ENCODE results near the gene CCDC91.
"Not testable (repeated sequence)": the region's sequence is repeated elsewhere in the genome, so short reads cannot be mapped to it uniquely, and the experiment has no call there.

Gene CCDC91

GRCh38 chr12:28460420-28461130, 270.3 kb downstream of the CCDC91 start:
- DNase-seq (ENCODE audit: low read depth): no peak

GRCh38 chr12:28463396-28463795, 273.1 kb downstream of the CCDC91 start:
- no peak for DNase-seq (ENCODE audit: low read depth)

GRCh38 chr12:28471762-28472161, 281.5 kb downstream of the CCDC91 start:
- DNase-seq (ENCODE audit: low read depth): not testable (repeated sequence)

- not testable (repeated sequence) for DNase-seq (ENCODE audit: low read depth)
Measured at GRCh38 chr12:28476206-28476605, 285.9 kb downstream of the CCDC91 start.

GRCh38 chr12:28479097-28479496, 288.8 kb downstream of the CCDC91 start:
- DNase-seq (ENCODE audit: low read depth): not testable (repeated sequence)

- no peak for DNase-seq (ENCODE audit: low read depth)
Measured at GRCh38 chr12:28479683-28480082, 289.4 kb downstream of the CCDC91 start.

DNA sequence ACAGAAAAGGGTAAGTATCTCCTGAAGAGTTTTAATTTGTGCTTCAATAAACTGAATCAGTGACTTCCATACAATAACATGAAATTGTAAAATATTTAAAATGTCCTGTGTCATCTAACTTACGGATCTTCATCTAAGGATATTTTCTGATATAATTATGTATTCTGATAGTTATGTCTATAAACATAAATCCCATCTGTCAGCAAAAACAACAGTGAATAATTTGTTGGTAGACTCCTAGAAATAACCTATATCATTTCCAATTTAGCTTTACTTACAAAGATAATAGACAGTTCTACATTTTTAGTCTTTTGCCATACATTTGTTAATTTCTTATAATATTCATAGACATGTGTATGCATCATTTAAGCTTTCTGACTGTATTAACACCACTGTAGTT, 293.9 kb downstream of the CCDC91 start:
- no peak for DNase-seq (ENCODE audit: low read depth)

DNA sequence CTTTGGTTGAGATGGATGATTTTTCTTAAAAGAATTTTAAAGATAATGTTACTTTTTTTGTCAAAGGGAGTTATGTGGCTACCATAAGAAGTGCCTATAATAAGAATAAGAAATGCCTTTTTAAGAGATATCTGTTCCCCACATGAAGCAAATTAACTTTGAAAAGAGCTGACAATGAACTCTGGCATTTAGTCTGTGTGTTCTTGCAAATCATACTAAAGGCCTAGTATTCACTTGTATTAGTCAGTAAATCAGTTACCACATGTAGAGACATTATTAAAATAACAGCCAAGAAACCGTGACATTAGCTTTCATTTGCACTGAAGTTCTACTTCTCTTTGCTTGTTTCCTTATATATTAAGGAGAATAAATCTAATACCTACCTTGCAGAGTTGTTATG, 296.3 kb downstream of the CCDC91 start:
- DNase-seq (ENCODE audit: low read depth): no peak

DNA sequence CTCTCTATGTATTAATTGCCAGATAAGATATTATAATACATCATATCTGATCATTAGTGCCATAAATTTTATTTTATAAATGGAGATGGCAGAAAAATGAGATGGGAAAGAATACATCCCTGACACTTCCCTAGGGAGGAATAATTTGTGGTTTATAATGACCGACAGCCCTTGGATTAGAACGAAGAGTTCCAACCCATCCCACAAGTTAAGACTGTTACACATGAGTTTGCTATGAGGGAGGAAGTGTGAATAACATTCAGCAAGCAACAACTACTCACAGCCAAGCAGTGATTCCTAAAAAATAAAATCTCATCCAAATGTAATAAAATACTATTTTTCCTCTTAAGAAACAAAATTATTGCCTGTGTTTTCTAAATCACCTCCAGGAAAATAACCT, 299.0 kb downstream of the CCDC91 start:
- no peak for DNase-seq (ENCODE audit: low read depth)

GRCh38 chr12:28497889-28498411, 307.7 kb downstream of the CCDC91 start:
- DNase-seq (ENCODE audit: low read depth): no peak

DNA sequence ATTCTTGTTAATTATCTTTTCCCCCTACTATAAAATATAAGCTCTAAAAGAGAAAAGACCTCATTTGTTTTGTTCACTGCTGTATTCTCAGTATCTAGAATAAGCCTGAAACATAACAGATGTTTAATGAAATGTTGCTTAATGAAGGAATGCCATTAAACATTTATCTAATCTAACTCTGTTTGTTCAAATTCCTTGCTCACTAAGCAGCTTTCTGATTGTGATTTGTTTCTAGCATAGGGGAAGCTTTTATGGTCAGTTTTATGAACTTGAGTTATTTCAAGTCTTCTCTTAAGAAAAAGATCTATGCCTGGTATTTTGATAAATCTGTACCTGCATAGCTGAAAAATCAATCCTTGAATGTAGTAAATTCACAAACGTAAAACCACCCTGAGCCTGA, 308.6 kb downstream of the CCDC91 start:
- no peak for DNase-seq (ENCODE audit: low read depth)

DNA sequence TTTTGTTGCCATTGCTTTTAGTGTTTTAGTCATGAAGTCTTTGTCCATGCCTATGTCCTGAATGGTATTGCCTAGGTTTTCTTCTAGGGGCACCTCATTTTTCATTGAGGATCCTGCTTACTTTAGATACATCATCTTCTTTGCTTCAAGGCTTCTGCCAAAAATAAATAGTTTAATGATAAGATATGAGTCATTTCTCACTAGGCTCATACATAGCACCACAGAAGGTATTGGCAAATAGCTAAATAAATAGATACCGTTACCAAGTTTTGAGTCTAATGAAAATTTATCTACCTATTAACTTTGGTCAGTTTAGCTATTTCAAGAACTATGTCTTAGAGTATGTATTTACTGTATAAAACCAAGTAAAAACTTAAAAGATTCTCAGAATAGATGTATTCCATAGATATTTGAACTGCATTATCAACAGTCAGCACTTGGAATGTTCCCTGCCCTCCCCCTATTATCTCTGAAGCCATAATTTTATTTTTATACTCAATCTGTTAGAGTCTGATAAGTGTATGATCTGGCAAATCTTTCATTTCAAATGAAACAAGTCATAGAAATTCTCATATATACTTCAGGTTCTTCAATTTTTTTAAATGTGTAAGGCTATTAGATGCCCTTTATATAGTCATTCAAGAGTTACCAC, 310.2 kb downstream of the CCDC91 start:
- no peak for DNase-seq (ENCODE audit: low read depth)

GRCh38 chr12:28506271-28506670, 316.0 kb downstream of the CCDC91 start:
- no peak for DNase-seq (ENCODE audit: low read depth)

DNA sequence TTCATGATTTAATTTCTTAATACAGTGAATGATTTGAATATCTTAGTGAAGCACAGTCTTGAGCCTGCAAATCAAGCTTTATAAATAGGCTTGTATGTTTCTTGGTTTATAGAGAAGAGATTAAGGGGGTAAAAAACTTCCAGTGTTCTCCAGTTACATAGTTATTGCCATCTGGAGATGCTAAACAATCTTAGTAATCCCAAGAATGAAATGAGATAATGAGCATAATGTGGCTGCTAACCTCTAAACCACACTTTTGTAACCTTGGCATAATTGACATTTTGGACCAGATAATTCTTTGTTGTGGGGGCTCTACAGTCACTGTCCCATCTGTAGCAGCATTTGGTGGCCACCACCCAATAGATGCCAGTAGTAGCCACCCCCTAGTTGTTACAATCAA, 316.8 kb downstream of the CCDC91 start:
- DNase-seq (ENCODE audit: low read depth): no peak

- DNase-seq (ENCODE audit: low read depth): no peak
Measured at GRCh38 chr12:28507867-28508266, 317.6 kb downstream of the CCDC91 start.

DNA sequence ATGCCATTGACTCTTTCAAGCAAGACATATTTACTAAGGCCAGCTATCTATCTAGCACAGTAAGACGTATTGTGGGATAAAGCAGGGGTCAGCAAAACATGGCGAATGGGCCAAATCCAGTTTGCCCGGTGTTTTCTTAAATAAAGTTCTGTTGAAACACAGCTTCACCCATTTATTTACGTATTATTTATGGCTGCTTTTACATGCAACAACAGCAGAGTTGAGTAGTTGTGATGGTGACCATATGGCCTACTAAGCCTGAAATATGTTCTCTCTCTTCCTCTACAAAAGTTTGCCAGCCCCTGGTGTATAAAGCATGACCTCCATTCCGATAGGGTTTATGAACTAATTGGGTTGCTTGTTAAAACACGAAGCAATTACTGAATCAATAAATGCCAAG, 322.1 kb downstream of the CCDC91 start:
- no peak for DNase-seq (ENCODE audit: low read depth)

- no peak for DNase-seq (ENCODE audit: low read depth)
Measured at GRCh38 chr12:28512876-28513275, 322.6 kb downstream of the CCDC91 start.

GRCh38 chr12:28513983-28514382, 323.7 kb downstream of the CCDC91 start:
- no peak for DNase-seq (ENCODE audit: low read depth)

- no peak for DNase-seq (ENCODE audit: low read depth)
Measured at GRCh38 chr12:28517101-28517500, 326.8 kb downstream of the CCDC91 start.

GRCh38 chr12:28527631-28528249, 337.5 kb downstream of the CCDC91 start:
- no peak for DNase-seq (ENCODE audit: low read depth)

DNA sequence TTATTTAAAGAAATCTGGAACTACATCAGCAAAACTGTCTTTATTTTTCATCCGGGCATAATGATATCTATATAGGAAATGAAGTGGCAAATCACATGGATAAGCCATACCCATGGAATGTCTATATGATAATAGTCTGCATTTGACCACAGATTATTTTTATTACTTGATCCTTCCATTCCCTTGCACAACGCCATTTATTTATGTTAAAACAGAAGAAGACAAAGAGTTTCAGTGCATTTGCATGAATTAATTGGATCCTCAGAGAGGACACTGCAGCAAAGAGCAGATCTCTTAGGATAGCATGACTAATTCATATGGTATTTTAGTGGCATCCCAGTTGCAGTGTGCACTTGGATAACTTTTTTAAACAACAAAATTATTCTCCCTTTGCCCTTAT, 345.0 kb downstream of the CCDC91 start:
- DNase-seq (ENCODE audit: low read depth): no peak

DNA sequence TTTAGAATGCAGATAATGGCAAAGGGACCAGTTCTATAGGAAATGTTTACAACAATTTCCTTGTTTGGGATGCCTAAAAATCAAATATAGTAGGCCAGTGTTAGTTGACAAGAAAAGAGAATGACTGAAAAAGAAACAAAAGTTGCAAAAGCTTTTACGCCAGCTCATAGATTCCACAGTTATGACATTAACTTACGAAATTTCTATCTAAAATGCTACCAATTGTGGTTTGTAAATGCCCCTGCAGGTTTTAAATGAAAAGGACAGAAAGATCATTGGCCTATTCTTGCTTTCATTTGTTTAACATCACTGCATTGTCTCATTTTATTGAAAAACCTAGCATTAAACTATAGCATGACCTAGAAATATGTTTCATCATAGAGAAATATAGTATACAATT, 345.8 kb downstream of the CCDC91 start:
- DNase-seq (ENCODE audit: low read depth): no peak

- no peak for DNase-seq (ENCODE audit: low read depth)
Measured at GRCh38 chr12:28537474-28537873, 347.2 kb downstream of the CCDC91 start.

All from activated T-helper 1 cell treated with Interleukin-2 at 50 U/mL for 16 hours (primary cell).